ENCODE results near the gene CCT3.
"Not testable (repeated sequence)": the region's sequence is repeated elsewhere in the genome, so short reads cannot be mapped to it uniquely, and the experiment has no call there.

- not testable (repeated sequence) for TF ChIP-seq CTCF (IDR thresholded peaks at IDR 0.05; ENCODE audit: borderline replicate concordance, extremely low read depth, low read length, poor library complexity, severe bottlenecking); EZH2 (IDR thresholded peaks at IDR 0.05; ENCODE audit: borderline replicate concordance, low read depth, low read length, severe bottlenecking)
These were observed 7.9 kb upstream of the CCT3 start for GRCh38 chr1:156346035-156346434.

Data from DND-41 (cell line).